ENCODE measurements around the gene ZIC3. TPM values are rescaled to one million over a fixed set of nuclear protein-coding genes. Genes with fewer than 3 reads are reported as not detected.

ZIC3 gene
- total RNA-seq, 1 experiment from 2014 or later, result 1.4 TPM

DNA sequence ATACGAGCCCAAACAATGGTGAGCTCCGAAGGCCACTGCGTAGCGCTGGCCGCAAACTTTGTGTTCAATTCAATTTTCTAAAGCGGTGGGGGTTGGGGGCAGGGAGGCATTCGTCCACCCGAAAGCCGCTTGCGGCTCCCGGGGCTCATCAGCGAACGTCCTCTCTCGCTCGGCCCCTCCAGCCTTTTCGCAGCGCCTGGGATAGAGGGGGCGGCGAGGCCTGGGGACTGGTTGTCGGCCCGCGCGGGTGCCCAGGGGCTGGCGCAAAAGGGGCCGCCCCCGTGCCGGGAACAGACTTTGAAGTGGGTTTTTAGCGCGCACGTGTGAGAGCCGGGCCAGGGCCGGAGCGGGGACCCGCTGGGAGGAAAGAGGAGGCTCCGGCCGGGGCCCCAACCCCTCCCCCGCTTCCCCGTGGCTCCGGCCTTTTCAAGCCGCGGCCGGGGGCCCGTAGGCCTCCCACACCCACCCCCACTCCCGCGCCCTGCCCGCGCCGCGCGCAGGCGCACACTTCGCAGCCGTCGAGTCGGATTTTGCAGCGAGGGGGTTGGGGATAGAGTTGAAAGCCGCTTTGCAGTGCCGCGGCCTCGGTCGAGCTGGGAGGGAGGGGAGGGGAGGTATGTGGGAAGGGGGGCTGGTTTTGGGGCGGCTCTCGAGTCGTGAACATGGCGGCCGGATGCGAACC is 8.3 kb downstream of the ZIC3 start:
- DNase-seq (ENCODE audit: low read depth), result peak; percentile 20

DNA sequence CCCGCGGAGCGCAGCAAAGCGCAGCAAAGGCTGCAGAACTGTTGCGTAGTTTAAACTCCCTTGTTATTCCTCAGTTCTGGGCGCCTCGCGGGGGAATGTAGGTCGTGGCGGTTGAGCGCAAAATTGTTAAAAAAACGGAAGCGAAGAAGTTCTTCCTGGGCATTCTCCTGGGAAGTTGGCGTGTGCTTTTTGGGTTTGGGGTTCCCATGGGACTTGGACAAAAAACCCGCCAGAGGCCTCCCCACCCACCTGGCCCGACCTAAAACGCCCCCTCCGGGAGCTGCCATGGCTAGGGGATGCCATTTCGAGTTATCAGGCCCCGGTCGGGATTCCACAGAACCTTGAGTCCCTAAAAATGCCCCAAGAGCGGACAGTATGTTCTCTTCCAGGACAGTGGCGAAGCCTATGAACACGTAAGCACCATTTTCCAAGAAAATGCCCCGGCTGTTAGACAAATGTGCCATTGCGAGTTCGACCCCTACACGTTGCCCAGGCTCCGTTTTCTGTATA is 8.9 kb downstream of the ZIC3 start:
- DNase-seq (ENCODE audit: low read depth), result no peak

DNA sequence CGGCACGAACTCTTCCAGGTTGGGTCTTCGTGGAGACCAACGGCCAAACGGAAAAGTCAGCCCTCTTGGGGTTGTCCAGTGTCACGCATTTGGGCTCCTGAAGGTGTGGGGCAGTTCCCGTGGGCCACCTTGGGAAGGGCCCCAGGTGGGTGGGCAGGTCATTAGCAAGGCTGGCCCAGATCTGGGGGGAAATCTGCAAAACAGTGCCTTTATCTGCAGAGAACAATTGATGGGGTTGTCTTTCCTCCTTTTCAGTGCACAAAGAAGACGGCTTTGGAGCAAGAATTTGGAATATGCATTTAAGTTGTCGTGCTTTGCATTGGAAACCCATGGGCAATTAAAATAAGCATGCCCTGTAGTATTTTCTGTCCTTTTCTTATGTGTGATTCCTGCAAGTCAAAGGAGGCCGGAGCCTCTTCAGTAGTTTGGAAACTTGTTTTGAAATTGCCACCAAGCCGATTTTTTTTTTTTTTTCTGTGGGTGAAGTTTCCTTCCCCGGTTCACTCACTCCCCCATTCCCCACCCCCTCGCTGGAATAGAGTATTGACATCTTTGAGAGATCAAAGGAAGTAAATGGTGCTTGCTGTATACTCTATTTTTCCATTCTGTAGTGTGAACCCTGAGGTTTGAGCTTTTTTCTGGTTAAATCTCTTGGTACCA is 9.8 kb downstream of the ZIC3 start:
- DNase-seq (ENCODE audit: low read depth), result no peak

DNA sequence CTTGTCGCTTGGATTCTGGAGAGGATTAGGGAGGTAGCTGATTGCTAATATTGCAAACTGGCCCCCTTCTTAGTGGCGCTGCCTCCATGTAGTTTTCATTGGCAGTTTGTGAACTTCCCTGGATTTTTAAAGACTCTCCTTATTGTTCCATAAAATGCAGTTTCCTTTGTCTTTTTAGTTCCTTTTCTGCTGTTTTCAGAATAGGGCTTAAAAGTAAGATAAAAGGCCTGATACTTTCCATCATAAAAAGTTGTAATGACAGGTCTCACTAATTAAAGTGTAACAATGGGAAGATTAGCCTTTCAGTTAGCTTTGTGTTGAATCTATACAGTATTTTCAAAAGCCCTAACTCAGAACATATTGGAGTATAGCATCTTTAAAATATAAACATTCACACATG is 21.2 kb downstream of the ZIC3 start:
- DNase-seq (ENCODE audit: low read depth), result no peak

DNA sequence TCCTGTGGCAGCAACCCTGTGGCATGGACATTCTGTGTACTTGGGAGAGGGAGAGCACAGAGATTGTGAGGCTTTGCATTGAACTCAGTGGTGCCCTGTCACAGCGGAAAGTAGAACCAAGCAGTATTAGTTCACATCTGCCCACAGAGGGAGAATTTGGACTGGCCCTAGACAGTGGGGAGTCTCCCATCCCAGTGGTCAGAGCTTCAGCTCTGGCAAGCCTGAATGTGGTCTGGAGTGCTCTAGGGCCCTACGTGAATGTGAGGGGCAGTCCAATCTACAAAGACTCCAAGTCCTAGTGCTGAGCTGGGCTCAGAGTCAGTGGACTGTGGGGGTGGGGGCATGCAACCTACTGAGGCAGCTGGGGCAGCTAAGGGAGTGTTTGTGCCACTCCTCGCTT is 34.8 kb downstream of the ZIC3 start:
- DNase-seq (ENCODE audit: low read depth), result no peak

All from Daoy (cell line).